Pancreas (tissue), 10 donors: ENCODE data around the gene SNX21. TPM values are rescaled to one million over a fixed set of nuclear protein-coding genes. Genes with fewer than 3 reads are reported as not detected.

Experiments used
- ATAC-seq, 4 donors: fragments of 200-7000 bp; cut with Tn5 transposase; one replicate each; pipeline versions ENCODE4 v1.8.0 to v1.9.1; 2020; ENCODE audit warnings: mild to moderate bottlenecking in 4 of 4, moderate library complexity in 4 of 4
- DNase-seq, 6 donors: peaks; one replicate each; pipeline ENCODE4 v3.0.0-alpha.2; 2020
- FAIRE-seq: peaks from 2 replicates; lab custom pipeline; 2012; peaks lifted over from hg19 to GRCh38; lab: Jason Lieb, UNC
- H3K27ac ChIP-seq, 4 donors: fragments of 200-600 bp; sonication (generic); 1 replicate in 3 of 4; 2 replicates in 1 of 4; pipeline versions ENCODE4 v1.5.0 to v1.8.0; 2020
- H3K27me3 ChIP-seq, 4 donors: fragments of 200-600 bp; one replicate each; pipeline ENCODE4 v1.8.0; 2021
- H3K36me3 ChIP-seq, 3 donors: fragments of 200-600 bp; sonication (generic) in 1 of 3; one replicate each; pipeline versions ENCODE4 v1.5.0 to v1.8.0; 2020 to 2021
- H3K4me1 ChIP-seq, 3 donors: fragments of 200-600 bp; one replicate each; pipeline ENCODE4 v1.8.0; 2021
- H3K4me3 ChIP-seq, 4 donors: fragments of 200-600 bp; sonication (generic) in 2 of 4; one replicate each; pipeline versions ENCODE4 v1.5.0 to v1.8.0; 2020 to 2021
- H3K9me3 ChIP-seq, 4 donors: fragments of 200-600 bp; one replicate each; pipeline ENCODE4 v1.8.0; 2021
- WGBS, 2 donors: extraction: QIAGEN DNeasy Blood & Tissue Kit; methylation state at CpG; one replicate each; pipeline ENCODE4 v1.1.7; 2013; 5-methylcytosine and 5-hydroxymethylcytosine counted together
- intact Hi-C, 3 donors: fragments of 100-400 bp; cut with DNase I; formaldehyde crosslinking; loops; one replicate each; pipeline versions ENCODE4 v1.11.1 to v1.14.2; 2022
- polyA plus RNA-seq, 2 donors: library from polyadenylated mRNA; stranded (reverse); fragments of 200-250 nt; gene quantifications; one replicate each; pipeline ENCODE4 v1.2.3, GENCODE V29; 2013
- total RNA-seq, 6 donors: library from RNA; stranded (reverse); fragmentation: NEBNext Ultra II Directional in 4 of 6; extraction: Animal tissue kit (Norgen Biotek cat#: 25700) in 4 of 6; gene quantifications; one replicate each; pipeline versions ENCODE4 v1.2.1 to v1.2.4, GENCODE V29; 2021 to 2023
- TF ChIP-seq, protein P1 (sequence below), 4 donors: fragments of 200-600 bp; sonication (generic) in 3 of 4; IDR thresholded peaks; one replicate each; pipeline versions ENCODE4 v1.5.0 to v1.8.0; 2021; ENCODE audit warnings: antibody characterized with exemption in 4 of 4
- donor health status: healthy with polysubstance abuse.
- donor health status: DM: no; HTN: no; CAD: no; lungs with moderate emphysema.
- donor health status: DM: no; HTN: no; CAD: no.
- donor health status: control.
- donor health status: control.
- donor health status: Bipolar disorder and iron deficiency.
- donor health status: DM: yes; HTN: yes; CAD: no.
- donor health status: DM: no; HTN: no; CAD: no.
- donor health status: DM: no; HTN: no; CAD: no.
- donor health status: DM: yes; HTN: yes; CAD: no.

SNX21 gene
- total and polyA plus RNA-seq, 8 donors = 4.6 to 22.6 (median 6.7) TPM

- DNase-seq (peak; percentile 77 to 99 (median 94)), ATAC-seq (peak; percentile 98 to 100 (median 98)), FAIRE-seq (peak; percentile 37)
- WGBS, 2 donors = 1% methylated on average over 35 to 36 of the region's 36 CpGs
- intact Hi-C loops = no loop called here
- H3K27me3 ChIP-seq = no peaks in the 10 kb centered on the region
- H3K36me3 ChIP-seq = no peaks in the 10 kb centered on the region
- TF ChIP-seq, protein P1, sequence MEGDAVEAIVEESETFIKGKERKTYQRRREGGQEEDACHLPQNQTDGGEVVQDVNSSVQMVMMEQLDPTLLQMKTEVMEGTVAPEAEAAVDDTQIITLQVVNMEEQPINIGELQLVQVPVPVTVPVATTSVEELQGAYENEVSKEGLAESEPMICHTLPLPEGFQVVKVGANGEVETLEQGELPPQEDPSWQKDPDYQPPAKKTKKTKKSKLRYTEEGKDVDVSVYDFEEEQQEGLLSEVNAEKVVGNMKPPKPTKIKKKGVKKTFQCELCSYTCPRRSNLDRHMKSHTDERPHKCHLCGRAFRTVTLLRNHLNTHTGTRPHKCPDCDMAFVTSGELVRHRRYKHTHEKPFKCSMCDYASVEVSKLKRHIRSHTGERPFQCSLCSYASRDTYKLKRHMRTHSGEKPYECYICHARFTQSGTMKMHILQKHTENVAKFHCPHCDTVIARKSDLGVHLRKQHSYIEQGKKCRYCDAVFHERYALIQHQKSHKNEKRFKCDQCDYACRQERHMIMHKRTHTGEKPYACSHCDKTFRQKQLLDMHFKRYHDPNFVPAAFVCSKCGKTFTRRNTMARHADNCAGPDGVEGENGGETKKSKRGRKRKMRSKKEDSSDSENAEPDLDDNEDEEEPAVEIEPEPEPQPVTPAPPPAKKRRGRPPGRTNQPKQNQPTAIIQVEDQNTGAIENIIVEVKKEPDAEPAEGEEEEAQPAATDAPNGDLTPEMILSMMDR (IDR thresholded peaks at IDR 0.05) = no peak
- H3K4me1 ChIP-seq = peaks cover 13 to 21% (median 14%) of the 10 kb centered on the region in 3 donors
- peak within 1 kb of the TSS; percentile 40 to 69 (median 59) for H3K27ac ChIP-seq
- peak within 1 kb of the TSS; percentile 65 to 88 (median 80) for H3K4me3 ChIP-seq
- no peaks in the 10 kb centered on the region for H3K9me3 ChIP-seq
Observed at GRCh38 chr20:45857114-45857881, 23.7 kb downstream of the SNX21 start, which contains the start of the genes ACOT8 and ZSWIM3. TSS of gene ACOT8 (minus strand) at chr20:45857392. CDS start at chr20:45857315, 77 bp downstream. TSS of gene ZSWIM3 (plus strand) at chr20:45857614. CDS start at chr20:45857826, 212 bp downstream.

- ATAC-seq (peak; percentile 5 to 16 (median 12)), FAIRE-seq (no peak)
- intact Hi-C loops = no loop called here
Observed at GRCh38 chr20:45857882-45858216, 24.2 kb downstream of the SNX21 start.

DNA sequence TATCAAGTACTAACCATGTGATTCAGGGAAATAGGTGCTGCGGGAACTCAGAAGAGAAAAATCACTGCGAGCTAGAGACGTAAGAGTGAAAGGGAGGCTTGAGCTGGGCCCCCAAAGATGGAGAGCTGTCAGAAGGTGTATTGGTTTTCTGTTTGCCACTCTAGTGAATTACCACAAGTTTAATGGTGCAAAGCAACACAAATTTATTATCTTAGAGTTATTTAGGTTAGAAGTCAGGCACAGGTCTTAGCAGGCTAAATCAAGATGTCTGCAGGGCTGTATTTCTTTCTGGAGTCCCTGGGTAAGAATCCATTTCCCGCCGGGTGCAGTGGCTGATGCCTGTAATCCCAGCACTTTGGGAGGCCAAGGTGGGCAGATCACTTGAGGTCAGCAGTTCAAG is 26.3 kb downstream of the SNX21 start:
- intact Hi-C loops = no loop called here
- no peaks in the 10 kb centered on the region for H3K27me3 ChIP-seq
- DNase-seq (no peak), ATAC-seq (no peak), FAIRE-seq (no peak)
- 97% methylated on average over 5 of the region's 5 CpGs for WGBS, 2 donors
- H3K36me3 ChIP-seq = no peaks in the 10 kb centered on the region
- H3K4me1 ChIP-seq = peaks cover 13 to 21% (median 14%) of the 10 kb centered on the region in 3 donors
- H3K27ac ChIP-seq = no peak overlapping the region
- no peak overlapping the region for H3K4me3 ChIP-seq
- H3K9me3 ChIP-seq = no peaks in the 10 kb centered on the region
- TF ChIP-seq, protein P1 (IDR thresholded peaks at IDR 0.05) = no peak

More at GRCh38 chr20:45857882-45858216, 24.2 kb downstream of the SNX21 start:
- Histone ChIP-seq H3K4me1 (peaks cover 13 to 21% (median 14%) of the 10 kb centered on the region in 3 donors), H3K36me3 (no peaks in the 10 kb centered on the region), H3K27me3 (no peaks in the 10 kb centered on the region), H3K27ac (peak overlapping the region; percentile 40 to 69 (median 58)), H3K9me3 (no peaks in the 10 kb centered on the region), H3K4me3 (peak overlapping the region; percentile 65 to 88 (median 80))
- 16 to 23% methylated on average over 9 to 13 of the region's 13 CpGs for WGBS, 2 donors
- TF ChIP-seq, protein P1 (IDR thresholded peaks at IDR 0.05) = no peak
- DNase-seq = no peak

DNA sequence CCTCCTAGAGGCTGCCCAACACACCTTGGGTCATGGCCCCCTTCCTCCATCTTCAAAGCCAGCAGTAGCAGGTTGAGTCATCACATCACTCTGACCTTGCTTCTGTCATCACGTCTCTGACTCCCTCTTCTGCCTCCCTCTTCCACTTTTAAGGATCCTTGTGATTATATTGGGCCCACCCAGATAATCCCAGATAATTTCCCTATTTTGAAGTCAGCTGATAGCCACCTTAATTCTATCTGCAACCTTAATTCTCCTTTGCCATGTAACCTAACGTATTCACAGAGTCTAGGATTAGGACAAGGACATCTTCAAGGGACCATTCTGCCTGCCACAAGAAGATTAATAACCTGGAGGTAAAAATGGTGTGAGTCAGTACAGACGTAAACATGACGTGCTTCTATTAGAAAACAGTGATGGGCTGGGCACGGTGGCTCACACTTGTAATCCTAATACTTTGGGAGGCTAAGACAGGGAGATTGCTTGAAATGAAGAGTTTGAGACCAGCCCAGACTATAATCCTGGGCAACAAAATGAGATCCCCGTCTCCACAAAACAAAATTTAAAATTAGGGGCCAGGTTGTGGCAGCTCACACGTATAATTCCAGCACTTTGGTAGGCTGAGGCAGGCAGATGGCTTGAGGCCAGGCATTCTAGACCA is 27.1 kb downstream of the SNX21 start:
- FAIRE-seq (no peak), DNase-seq (no peak), ATAC-seq (no peak)
- no peaks in the 10 kb centered on the region for H3K36me3 ChIP-seq
- WGBS, 2 donors = 70 to 76% methylated on average over 7 of the region's 7 CpGs
- no peaks in the 10 kb centered on the region for H3K9me3 ChIP-seq
- no peak overlapping the region for H3K4me3 ChIP-seq
- intact Hi-C loops = no loop called here
- H3K4me1 ChIP-seq = peaks cover 8 to 14% (median 9%) of the 10 kb centered on the region in 3 donors
- TF ChIP-seq, protein P1 (IDR thresholded peaks at IDR 0.05) = no peak
- H3K27me3 ChIP-seq = no peaks in the 10 kb centered on the region
- H3K27ac ChIP-seq = no peak overlapping the region
